Esophagus muscularis mucosa (tissue), 4 donors: ENCODE data around the gene METTL25B. TPM values are rescaled to one million over a fixed set of nuclear protein-coding genes. Genes with fewer than 3 reads are reported as not detected.

Experiments used
- DNase-seq: peaks from one replicate; pipeline ENCODE4 v3.0.0-alpha.2; 2017; ENCODE audit errors: extremely low spot score
- H3K27ac ChIP-seq, 4 donors: fragments of 200-600 bp; sonication (generic); replicated peaks in 1 of 4; 1 replicate in 3 of 4; 2 replicates in 1 of 4; pipeline ENCODE4 v1.5.1; 2016 to 2019; ENCODE audit warnings: mild to moderate bottlenecking in 1 of 4
- H3K27me3 ChIP-seq, 4 donors: fragments of 200-600 bp; sonication (generic); one replicate each; pipeline versions ENCODE4 v1.5.1 to v1.6.0; 2016 to 2019
- H3K36me3 ChIP-seq, 4 donors: fragments of 200-600 bp; sonication (generic); one replicate each; pipeline ENCODE4 v1.5.1; 2016 to 2019
- H3K4me1 ChIP-seq, 4 donors: fragments of 200-600 bp; sonication (generic); one replicate each; pipeline ENCODE4 v1.5.1; 2016 to 2019
- H3K4me3 ChIP-seq, 4 donors: fragments of 200-600 bp; sonication (generic); 1 replicate in 2 of 4; 2 replicates in 2 of 4; pipeline ENCODE4 v1.5.1; 2016 to 2019; ENCODE audit warnings: mild to moderate bottlenecking in 4 of 4, moderate library complexity in 1 of 4
- H3K9me3 ChIP-seq, 4 donors: fragments of 200-600 bp; sonication (generic); 1 replicate in 3 of 4; 2 replicates in 1 of 4; pipeline ENCODE4 v1.5.1; 2016 to 2019
- EP300 ChIP-seq: sonication (generic); formaldehyde crosslinking; IDR thresholded peaks from one replicate; pipeline ENCODE4 v1.6.1; 2017; ENCODE audit warnings: antibody characterized with exemption
- POLR2A ChIP-seq: fragments of 450-650 bp; IDR thresholded peaks from one replicate; pipeline ENCODE4 v1.6.1; 2017; ENCODE audit warnings: antibody characterized with exemption, moderate library complexity, mild to moderate bottlenecking, low read depth
- POLR2AphosphoS5 ChIP-seq, 2 donors: sonication (generic); formaldehyde crosslinking; IDR thresholded peaks; one replicate each; pipeline ENCODE4 v1.6.1; 2017; ENCODE audit warnings: antibody characterized with exemption in 2 of 2
- WGBS: methylation state at CpG from one replicate; pipeline ENCODE4 v1.1.5; 2018; 5-methylcytosine and 5-hydroxymethylcytosine counted together
- intact Hi-C: fragments of 100-400 bp; cut with DNase I; formaldehyde crosslinking; loops from one replicate; pipeline ENCODE4 v1.15.1; 2023
- total RNA-seq, 4 donors: library from RNA; depleted of rRNA; stranded (reverse); fragments of >200 nt; gene quantifications; one replicate each; pipeline versions ENCODE4 v1.1.0 to v1.2.1, GENCODE V29; 2016
- TF ChIP-seq, protein P1 (sequence below), 3 experiments: fragments of 200-600 bp in 2 of 3; fragments of 450-650 bp in 1 of 3; sonication (generic) in 2 of 3; IDR thresholded peaks; one replicate each; pipeline ENCODE4 v1.5.1; 2017 to 2019; ENCODE audit warnings: antibody characterized with exemption in 3 of 3, mild to moderate bottlenecking in 2 of 3, moderate library complexity in 1 of 3

METTL25B gene
- total RNA-seq, 4 donors from 2014 or later: 16.2 to 32.3 (median 18.0) TPM

DNA sequence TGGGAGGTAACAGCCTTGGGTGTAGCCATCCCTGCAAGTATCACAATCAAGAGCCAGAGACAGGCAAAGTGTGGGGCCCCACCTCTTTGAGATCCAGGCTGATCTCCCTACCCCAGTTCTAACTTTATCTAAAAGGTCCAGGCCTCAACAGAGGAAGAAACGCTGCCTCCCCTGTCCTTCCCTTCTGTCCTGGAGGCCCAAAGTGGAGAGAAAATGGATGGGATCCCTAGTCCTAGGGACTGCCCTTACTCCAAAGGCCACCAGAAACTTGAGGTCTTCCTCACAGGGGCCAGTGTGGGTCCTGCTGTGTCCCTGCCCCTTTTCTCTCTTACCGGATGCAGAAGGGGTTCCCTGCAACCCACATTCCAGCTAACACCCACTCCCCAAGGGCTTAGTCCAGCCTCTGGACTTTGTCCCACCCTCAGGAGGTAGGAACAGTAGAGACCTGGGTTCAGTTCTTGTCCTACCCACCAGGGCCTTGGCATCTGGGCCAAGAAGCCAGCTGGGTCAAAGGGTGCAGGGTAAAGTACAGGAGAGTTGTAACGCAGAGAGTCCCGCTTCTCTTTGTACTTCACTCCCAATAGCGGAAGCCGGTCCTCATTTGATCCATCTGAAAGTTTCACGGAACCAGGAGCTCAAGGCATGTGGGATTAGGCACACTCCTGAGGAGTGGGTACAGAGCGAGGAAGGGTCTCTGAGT, 21.3 kb downstream of the METTL25B start:
- H3K36me3 ChIP-seq: peaks cover 0 to 7% (median 5%) of the 10 kb centered on the region in 4 donors
- peak overlapping the region; percentile 87 to 100 (median 93) for H3K4me3 ChIP-seq
- intact Hi-C loops: no loop called here
- TF ChIP-seq, protein P1, sequence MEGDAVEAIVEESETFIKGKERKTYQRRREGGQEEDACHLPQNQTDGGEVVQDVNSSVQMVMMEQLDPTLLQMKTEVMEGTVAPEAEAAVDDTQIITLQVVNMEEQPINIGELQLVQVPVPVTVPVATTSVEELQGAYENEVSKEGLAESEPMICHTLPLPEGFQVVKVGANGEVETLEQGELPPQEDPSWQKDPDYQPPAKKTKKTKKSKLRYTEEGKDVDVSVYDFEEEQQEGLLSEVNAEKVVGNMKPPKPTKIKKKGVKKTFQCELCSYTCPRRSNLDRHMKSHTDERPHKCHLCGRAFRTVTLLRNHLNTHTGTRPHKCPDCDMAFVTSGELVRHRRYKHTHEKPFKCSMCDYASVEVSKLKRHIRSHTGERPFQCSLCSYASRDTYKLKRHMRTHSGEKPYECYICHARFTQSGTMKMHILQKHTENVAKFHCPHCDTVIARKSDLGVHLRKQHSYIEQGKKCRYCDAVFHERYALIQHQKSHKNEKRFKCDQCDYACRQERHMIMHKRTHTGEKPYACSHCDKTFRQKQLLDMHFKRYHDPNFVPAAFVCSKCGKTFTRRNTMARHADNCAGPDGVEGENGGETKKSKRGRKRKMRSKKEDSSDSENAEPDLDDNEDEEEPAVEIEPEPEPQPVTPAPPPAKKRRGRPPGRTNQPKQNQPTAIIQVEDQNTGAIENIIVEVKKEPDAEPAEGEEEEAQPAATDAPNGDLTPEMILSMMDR (IDR thresholded peaks at IDR 0.05): no peak
- no peak for TF ChIP-seq POLR2A
- no peak for TF ChIP-seq POLR2AphosphoS5 (IDR thresholded peaks at IDR 0.05)
- TF ChIP-seq EP300: no peak
- H3K9me3 ChIP-seq: no peaks in the 10 kb centered on the region
- no peaks in the 10 kb centered on the region for H3K27me3 ChIP-seq
- WGBS: 27% methylated on average over 8 of the region's 8 CpGs
- DNase-seq: no peak
- peaks cover 56 to 72% (median 72%) of the 10 kb centered on the region in 4 donors for H3K4me1 ChIP-seq
- peak overlapping the region; percentile 93 to 99 (median 98) for H3K27ac ChIP-seq

DNA sequence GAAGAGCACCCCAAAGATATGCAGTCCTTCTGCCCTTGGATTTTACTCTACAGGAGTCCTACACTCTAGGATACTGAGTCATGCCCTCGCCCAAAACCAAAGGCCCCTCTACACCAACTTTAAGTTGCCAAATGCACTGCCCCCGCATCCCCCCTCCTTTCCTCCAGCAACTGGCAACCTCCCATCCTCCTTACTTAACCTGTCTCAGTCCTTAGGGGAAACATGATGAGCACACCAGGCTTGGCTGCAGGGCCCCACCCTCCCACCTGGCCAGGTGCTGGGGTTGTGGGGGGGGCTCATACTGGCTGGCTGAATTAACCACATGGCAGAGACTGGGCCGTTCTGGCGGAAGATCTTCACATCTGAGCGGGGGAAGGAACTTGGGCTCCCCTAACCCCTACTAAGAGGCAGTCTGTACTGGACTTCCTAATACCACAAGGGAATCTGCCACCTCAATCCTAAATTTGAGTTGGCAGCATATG, 22.0 kb downstream of the METTL25B start:
- Histone ChIP-seq H3K27ac (peak overlapping the region; percentile 93 to 99 (median 98)), H3K4me1 (peaks cover 50 to 66% (median 65%) of the 10 kb centered on the region in 4 donors), H3K4me3 (peak overlapping the region; percentile 87 to 100 (median 93)), H3K27me3 (no peaks in the 10 kb centered on the region), H3K9me3 (no peaks in the 10 kb centered on the region), H3K36me3 (peaks cover 0 to under 1% (median 0%) of the 10 kb centered on the region in 4 donors)
- WGBS: 11% methylated on average over 3 of the region's 5 CpGs
- DNase-seq: no peak
- TF ChIP-seq POLR2AphosphoS5 (IDR thresholded peaks at IDR 0.05): no peak
- TF ChIP-seq, protein P1 (IDR thresholded peaks at IDR 0.05): no peak
- no peak for TF ChIP-seq EP300
- TF ChIP-seq POLR2A: no peak
- intact Hi-C loops: no loop called here

DNA sequence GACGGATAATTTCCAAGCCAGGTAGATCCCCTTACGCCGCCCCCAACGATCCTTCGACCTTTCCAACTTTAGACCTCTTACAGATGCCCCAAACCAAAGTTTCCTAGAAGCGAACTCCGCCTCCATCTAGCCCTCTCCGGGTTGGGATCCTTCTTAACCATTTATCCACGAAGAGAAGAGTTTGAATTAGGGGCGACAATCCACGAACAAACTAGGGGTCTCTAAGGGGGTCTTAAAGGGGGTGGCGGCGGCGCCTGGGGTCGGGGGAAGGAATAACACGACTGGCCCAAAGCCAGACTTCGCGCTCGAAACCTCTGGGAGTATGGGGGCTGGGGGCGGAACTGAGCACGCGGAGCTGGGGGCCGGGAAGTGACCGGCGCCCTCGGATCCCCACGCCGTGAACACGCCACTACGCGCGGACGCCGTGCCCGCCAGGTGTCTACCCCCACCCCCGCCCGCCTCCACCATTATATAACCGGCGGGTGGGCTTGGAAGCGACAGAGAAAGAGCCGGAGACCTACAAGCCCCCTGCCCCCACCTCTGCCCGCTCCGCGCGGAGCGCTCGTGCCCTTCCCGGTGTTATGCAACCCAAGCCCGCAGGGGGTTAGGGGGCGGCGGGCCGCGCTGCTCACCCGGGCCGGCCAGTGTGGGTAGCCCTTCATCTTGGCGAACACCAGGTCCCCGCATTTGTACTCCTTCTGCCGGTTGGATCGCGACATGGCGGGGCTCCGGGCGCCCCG, 22.6 kb downstream of the METTL25B start:
- Histone ChIP-seq H3K36me3 (no peaks in the 10 kb centered on the region), H3K4me1 (peaks cover 47 to 60% (median 59%) of the 10 kb centered on the region in 4 donors), H3K27ac (peak overlapping the region; percentile 93 to 99 (median 98)), H3K9me3 (no peaks in the 10 kb centered on the region), H3K4me3 (peak overlapping the region; percentile 87 to 100 (median 93)), H3K27me3 (no peaks in the 10 kb centered on the region)
- WGBS: 0% methylated on average over 31 of the region's 64 CpGs
- DNase-seq: peak; percentile 93
- TF ChIP-seq, protein P1 (IDR thresholded peaks at IDR 0.05): peak in 2 of 3 experiments; percentile 9 to 30
- TF ChIP-seq EP300: no peak
- TF ChIP-seq POLR2A: no peak
- intact Hi-C loops: no loop called here

DNA sequence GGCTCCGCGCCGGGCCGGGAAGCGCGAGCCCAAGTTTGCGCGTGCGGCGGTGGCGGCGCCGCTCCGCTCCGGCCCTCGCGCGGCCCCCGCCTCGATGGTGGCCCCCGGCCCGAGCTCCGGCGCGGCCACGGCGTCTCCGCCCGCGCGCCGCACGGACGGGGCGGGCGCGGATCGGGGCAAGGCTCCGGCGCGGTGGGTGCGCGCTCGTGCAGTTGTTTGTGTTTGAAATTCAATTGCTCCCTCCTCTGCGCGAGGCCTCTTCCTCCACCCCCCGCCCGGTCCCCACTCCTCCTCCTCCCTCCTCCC, 23.1 kb downstream of the METTL25B start, which contains the start of gene HDGF:
Gene HDGF, minus strand, starts transcription at position 225 of the 306 bp plus-strand sequence. CDS start 246 bp downstream, outside the sequence.
- no peaks in the 10 kb centered on the region for H3K36me3 ChIP-seq
- intact Hi-C loops: no loop called here
- no peak for TF ChIP-seq EP300
- TF ChIP-seq, protein P1 (IDR thresholded peaks at IDR 0.05): no peak
- TF ChIP-seq POLR2A: no peak
- TF ChIP-seq POLR2AphosphoS5 (IDR thresholded peaks at IDR 0.05): no peak

More for the DNA sequence above, 23.1 kb downstream of the METTL25B start, which contains the start of gene HDGF:
- no peaks in the 10 kb centered on the region for H3K27me3 ChIP-seq
- no peak for DNase-seq
- H3K4me3 ChIP-seq: peak within 1 kb of the TSS; percentile 87 to 100 (median 93)
- no peaks in the 10 kb centered on the region for H3K9me3 ChIP-seq
- peaks cover 42 to 54% (median 53%) of the 10 kb centered on the region in 4 donors for H3K4me1 ChIP-seq
- peak within 1 kb of the TSS; percentile 93 to 99 (median 98) for H3K27ac ChIP-seq
- WGBS: no CpG with 5 or more reads among the region's 48 CpGs
